MM.1S (cell line): ENCODE measurements around the gene GON4L.

ENCODE experiments used
- EZH2 ChIP-seq: fragments of 300-600 bp; sonication (generic); optimal IDR thresholded peaks from 2 replicates; pipeline ENCODE3; 2017; ENCODE audit warnings: low read depth, mild to moderate bottlenecking, antibody characterized with exemption, low read length, mixed read lengths
- TF ChIP-seq, protein P1 (sequence below): fragments of 300-600 bp; sonication (generic); IDR thresholded peaks from 2 replicates; pipeline ENCODE4 v1.5.1; 2016; ENCODE audit warnings: antibody characterized with exemption, low read length, mixed read lengths

DNA sequence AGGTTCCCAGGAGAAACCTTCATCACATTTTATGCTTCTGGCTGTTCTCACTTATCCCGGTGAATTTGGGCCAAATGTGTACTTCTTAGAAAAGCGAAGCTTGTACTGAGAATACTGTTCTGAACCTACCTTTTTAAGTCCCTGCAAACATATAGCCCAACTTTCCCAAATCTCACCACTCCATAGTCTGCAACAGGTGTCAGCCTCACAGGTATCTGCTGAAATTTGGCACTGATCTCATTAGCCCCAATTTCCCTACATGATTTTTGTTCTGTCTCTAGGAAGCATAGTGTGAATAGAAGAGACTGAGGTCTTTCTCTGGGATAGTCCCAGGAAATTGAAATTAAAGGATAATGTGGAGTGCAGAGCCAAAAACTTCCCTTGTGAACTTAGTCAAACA lies 42.7 kb upstream of the GON4L start:
- TF ChIP-seq, protein P1, sequence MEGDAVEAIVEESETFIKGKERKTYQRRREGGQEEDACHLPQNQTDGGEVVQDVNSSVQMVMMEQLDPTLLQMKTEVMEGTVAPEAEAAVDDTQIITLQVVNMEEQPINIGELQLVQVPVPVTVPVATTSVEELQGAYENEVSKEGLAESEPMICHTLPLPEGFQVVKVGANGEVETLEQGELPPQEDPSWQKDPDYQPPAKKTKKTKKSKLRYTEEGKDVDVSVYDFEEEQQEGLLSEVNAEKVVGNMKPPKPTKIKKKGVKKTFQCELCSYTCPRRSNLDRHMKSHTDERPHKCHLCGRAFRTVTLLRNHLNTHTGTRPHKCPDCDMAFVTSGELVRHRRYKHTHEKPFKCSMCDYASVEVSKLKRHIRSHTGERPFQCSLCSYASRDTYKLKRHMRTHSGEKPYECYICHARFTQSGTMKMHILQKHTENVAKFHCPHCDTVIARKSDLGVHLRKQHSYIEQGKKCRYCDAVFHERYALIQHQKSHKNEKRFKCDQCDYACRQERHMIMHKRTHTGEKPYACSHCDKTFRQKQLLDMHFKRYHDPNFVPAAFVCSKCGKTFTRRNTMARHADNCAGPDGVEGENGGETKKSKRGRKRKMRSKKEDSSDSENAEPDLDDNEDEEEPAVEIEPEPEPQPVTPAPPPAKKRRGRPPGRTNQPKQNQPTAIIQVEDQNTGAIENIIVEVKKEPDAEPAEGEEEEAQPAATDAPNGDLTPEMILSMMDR: no peak
- TF ChIP-seq EZH2: no peak
